BLaER1 treated with 17β-estradiol and CSF1 and Interleukin-3, amounts not matched to agents 10 nM and 100 nM (cell line): ENCODE data around the gene GPA33.

Source experiments
- H3K27ac ChIP-seq, 11 experiments: shearing (Covaris generic); formaldehyde crosslinking; 2 replicates each; pipeline ENCODE4 v1.8.1; 2022
- H3K27me3 ChIP-seq, 11 experiments: shearing (Covaris generic); formaldehyde crosslinking; 2 replicates each; pipeline ENCODE4 v1.8.1; 2022
- H3K36me3 ChIP-seq, 11 experiments: shearing (Covaris generic); formaldehyde crosslinking; 2 replicates each; pipeline ENCODE4 v1.8.1; 2022
- H3K4me1 ChIP-seq, 10 experiments: shearing (Covaris generic); formaldehyde crosslinking; 2 replicates each; pipeline ENCODE4 v1.8.1; 2022
- H3K4me2 ChIP-seq, 11 experiments: shearing (Covaris generic); formaldehyde crosslinking; 2 replicates each; pipeline ENCODE4 v1.8.1; 2022
- H3K4me3 ChIP-seq, 10 experiments: shearing (Covaris generic); formaldehyde crosslinking; 2 replicates each; pipeline ENCODE4 v1.8.1; 2022
- H3K9ac ChIP-seq, 11 experiments: shearing (Covaris generic); formaldehyde crosslinking; 2 replicates each; pipeline ENCODE4 v1.8.1; 2022
- H3K9me3 ChIP-seq, 11 experiments: shearing (Covaris generic); formaldehyde crosslinking; replicated peaks in 1 of 11; 2 replicates each; pipeline ENCODE4 v1.8.1; 2022
- H4K20me1 ChIP-seq, 11 experiments: shearing (Covaris generic); formaldehyde crosslinking; 2 replicates each; pipeline ENCODE4 v1.8.1; 2022
- Cebpa-rat ChIP-seq, 11 experiments: shearing (Covaris generic); IDR thresholded peaks; 2 replicates each; pipeline ENCODE4 v1.8.1; 2022

Gene GPA33

DNA sequence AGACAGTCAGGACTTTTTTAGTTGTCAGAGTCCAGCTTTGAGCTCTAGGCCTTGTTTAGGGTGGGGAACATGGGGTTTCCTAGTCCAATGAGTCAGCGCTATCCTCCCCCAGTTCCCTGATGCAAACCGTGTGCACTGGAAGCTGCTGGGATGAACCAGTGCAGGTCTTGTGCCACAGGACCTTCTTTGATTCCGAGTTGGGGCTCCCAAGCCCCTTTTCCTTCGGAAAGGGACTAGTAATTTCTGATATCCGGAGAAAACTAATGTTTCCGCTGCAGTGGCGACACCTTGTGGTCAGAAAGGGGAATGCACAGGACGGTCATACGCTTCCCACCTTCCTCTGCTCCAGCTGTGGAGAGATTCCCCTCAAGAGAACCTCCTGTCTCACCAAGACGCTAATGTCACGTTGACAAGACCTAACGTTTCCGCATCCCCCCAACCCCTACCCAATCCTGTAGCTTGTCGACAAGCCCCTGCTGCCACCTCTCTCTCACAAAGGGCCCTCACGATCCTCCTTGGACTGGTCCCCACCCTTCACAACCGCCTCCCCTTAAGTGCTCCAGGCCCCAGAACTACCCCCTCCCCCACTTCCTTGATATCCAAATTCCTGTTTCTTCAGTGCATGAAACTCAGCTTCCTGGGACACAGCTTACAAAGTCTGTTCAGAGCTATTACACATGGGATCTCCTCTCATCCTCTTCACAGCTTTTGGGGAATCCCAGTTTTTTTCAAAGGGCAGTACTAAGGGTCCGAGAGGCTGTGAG lies 30.9 kb downstream of the GPA33 start:
- Histone ChIP-seq H3K27me3 (no peaks in the 10 kb centered on the region), H3K4me3 (no peak overlapping the region), H3K36me3 (no peaks in the 10 kb centered on the region), H4K20me1 (no peaks in the 10 kb centered on the region; a peak in 1 of 22 replicates), H3K4me2 (peak overlapping the region; percentile 7 to 79 (median 47); a peak in 19 of 22 replicates), H3K27ac (peak overlapping the region in 9 of 11 experiments; percentile 11 to 64 (median 34); a peak in 16 of 22 replicates), H3K4me1 (peaks cover 0 to 17% (median 5%) of the 10 kb centered on the region in 10 experiments; a peak in 9 of 20 replicates), H3K9me3 (no peaks in the 10 kb centered on the region), H3K9ac (peak overlapping the region in 9 of 11 experiments; percentile 10 to 53 (median 32); a peak in 9 of 22 replicates)
- TF ChIP-seq Cebpa-rat (IDR thresholded peaks at IDR 0.05) = no peak

DNA sequence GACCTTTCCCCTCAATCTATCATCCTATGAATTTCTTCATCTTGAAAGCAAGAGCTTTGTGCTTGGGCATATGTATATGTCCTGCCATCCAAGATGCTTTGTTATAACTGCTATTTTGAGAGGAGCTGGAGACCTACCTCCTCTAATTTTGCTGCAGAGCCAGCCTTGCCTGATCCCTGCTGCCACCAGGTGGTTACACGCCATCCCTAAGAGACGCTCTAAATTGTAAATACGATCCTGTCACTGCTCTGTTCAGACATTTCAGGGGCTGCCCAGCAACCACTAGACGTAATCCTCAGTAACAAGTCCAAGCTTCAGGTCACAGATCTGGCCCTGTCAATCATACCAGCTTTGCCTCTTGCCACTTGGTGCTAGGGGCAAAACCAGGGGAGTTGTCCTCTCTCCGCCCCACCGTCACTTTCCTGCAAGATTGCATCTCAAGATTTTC lies 32.9 kb downstream of the GPA33 start:
- Histone ChIP-seq H3K9ac (no peak overlapping the region), H3K4me2 (no peak overlapping the region), H3K9me3 (no peaks in the 10 kb centered on the region), H3K36me3 (no peaks in the 10 kb centered on the region), H3K4me3 (no peak overlapping the region), H3K4me1 (peaks cover 0 to 18% (median 5%) of the 10 kb centered on the region in 10 experiments; a peak in 9 of 20 replicates), H4K20me1 (no peaks in the 10 kb centered on the region; a peak in 1 of 22 replicates), H3K27me3 (no peaks in the 10 kb centered on the region), H3K27ac (no peak overlapping the region)
- TF ChIP-seq Cebpa-rat (IDR thresholded peaks at IDR 0.05) = no peak

DNA sequence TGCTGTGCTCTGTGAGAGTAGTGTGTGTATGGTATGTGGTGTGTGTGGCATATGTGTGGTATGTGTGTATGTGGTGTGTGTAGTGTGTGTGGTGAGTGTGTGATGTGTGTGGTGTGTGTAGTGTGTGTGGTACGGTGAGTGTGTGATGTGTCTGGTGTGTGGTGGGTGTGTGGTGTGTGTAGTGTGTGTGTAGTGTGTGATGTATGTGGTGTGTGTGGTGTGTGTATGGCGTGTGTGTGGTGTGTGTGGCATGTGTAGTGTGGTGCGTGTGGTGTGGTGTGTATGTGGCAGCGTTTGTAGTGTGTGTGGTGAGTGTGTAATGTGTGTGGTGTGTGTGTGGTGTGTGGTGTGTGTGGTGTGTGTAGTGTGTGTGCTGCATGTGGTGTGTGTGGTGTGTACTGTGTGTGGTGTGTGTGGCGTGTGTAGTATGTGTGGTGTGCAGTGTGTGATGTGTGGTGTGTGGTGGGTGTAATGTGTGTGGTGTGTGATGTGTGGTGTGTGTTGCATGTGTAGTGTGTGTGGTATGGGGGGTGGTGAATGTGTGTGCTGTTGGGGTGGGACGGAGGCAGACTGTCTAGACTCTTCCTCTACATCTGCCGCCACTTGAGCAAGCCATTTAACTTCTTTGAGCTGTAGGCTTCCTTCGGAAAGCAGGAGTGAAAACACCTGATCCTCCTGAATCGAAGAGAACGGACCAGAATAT lies 33.5 kb downstream of the GPA33 start:
- no peak overlapping the region for H3K9ac ChIP-seq
- no peak overlapping the region for H3K4me2 ChIP-seq
- no peaks in the 10 kb centered on the region for H3K36me3 ChIP-seq
- no peaks in the 10 kb centered on the region; a peak in 1 of 22 replicates for H4K20me1 ChIP-seq
- H3K27me3 ChIP-seq = no peaks in the 10 kb centered on the region
- H3K9me3 ChIP-seq = no peaks in the 10 kb centered on the region
- H3K4me3 ChIP-seq = no peak overlapping the region
- peaks cover 0 to 18% (median 5%) of the 10 kb centered on the region in 10 experiments; a peak in 9 of 20 replicates for H3K4me1 ChIP-seq
- H3K27ac ChIP-seq = no peak overlapping the region
- no peak for TF ChIP-seq Cebpa-rat (IDR thresholded peaks at IDR 0.05)

DNA sequence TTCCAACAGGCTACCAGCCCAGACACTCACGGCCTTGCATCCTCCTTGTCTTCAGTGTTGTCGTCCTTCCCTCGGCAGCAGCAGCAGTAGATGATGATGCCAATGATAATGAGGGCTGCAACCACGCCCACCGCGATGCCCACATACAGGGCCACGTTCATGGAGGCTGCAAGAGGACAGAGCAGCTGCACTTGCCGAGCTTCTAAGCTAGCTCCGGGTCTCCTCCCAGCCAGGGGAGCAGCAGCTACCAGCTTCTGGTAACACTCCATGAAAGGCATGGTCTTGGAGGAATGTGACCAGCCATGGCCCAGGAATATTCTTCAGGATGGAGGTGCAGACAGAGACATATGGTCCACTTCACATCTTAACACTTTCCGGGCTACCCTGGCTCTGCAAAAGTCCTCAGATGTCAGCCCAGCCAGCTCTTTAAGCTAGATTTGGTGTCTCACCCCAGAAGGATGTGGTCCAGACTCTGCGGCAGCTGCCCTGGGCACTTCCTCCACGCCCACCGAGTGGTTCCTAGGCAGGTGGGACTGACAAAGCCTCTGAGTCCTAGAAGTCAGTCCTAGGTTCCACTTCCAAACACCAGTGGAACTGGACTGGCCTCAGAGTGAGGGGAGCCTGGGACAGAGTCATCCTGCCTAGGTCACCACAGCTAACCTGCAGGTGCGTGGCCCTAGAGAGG lies 35.1 kb downstream of the GPA33 start:
- no peak for TF ChIP-seq Cebpa-rat (IDR thresholded peaks at IDR 0.05)
- no peaks in the 10 kb centered on the region for H3K27me3 ChIP-seq
- peaks cover 0 to 18% (median 5%) of the 10 kb centered on the region in 10 experiments; a peak in 9 of 20 replicates for H3K4me1 ChIP-seq
- H4K20me1 ChIP-seq = no peaks in the 10 kb centered on the region; a peak in 1 of 22 replicates
- H3K27ac ChIP-seq = no peak overlapping the region
- no peak overlapping the region for H3K9ac ChIP-seq
- no peaks in the 10 kb centered on the region for H3K9me3 ChIP-seq
- no peak overlapping the region for H3K4me3 ChIP-seq
- H3K36me3 ChIP-seq = no peaks in the 10 kb centered on the region
- peak overlapping the region in 2 of 11 experiments; percentile 15; a peak in 1 of 22 replicates for H3K4me2 ChIP-seq

DNA sequence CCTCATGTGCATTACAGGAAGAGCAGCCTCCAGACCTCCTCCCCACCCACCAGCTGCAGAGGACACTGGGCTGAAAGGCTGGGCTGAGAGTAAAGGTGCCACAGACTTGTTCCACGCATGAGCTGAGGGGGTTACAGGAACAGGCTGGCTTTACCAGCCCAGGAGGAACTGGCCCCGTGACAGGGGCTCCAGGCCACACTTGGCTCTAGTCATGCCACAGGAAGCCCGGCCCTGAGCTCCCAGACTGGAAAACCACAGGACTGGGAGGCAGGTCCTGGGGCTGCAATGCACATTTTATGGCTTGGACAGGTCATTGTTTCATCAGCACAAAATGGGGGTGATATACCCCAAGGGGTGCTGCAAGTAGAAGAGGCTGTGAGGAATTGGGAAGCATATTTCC lies 35.6 kb downstream of the GPA33 start:
- Histone ChIP-seq H3K27me3 (no peaks in the 10 kb centered on the region), H3K4me2 (peak overlapping the region in 2 of 11 experiments; percentile 15; a peak in 2 of 22 replicates), H3K36me3 (no peaks in the 10 kb centered on the region), H4K20me1 (no peaks in the 10 kb centered on the region; a peak in 1 of 22 replicates), H3K27ac (no peak overlapping the region), H3K4me1 (peaks cover 0 to 16% (median 5%) of the 10 kb centered on the region in 10 experiments; a peak in 9 of 20 replicates), H3K9ac (no peak overlapping the region), H3K9me3 (no peaks in the 10 kb centered on the region), H3K4me3 (no peak overlapping the region)
- no peak for TF ChIP-seq Cebpa-rat (IDR thresholded peaks at IDR 0.05)

DNA sequence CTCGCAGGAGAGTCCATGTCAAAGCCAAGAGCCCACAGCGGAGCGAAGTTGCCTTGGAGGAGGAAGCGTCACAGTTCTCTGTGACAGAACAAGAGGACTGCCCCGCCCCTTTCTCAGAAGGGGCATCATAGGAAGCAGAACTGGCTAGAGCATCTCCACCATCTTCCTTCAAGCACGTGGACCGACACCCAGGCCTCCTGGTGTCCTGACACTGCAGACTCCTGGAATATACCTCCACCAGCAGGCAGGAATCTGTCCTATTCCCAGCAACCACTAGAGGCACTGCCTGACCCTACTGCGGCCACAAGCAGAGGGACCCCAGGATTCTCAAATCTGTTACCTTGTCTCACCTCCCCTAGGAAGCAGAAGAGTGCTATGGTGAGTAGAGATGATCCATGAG lies 37.8 kb downstream of the GPA33 start:
- H3K36me3 ChIP-seq = no peaks in the 10 kb centered on the region
- TF ChIP-seq Cebpa-rat (IDR thresholded peaks at IDR 0.05) = no peak
- no peaks in the 10 kb centered on the region for H3K9me3 ChIP-seq
- 0 out of 20 replicates have a peak, but pooled peaks cover 0 to 7% (median 0%) of the 10 kb centered on the region in 10 experiments for H3K4me1 ChIP-seq
- H3K27ac ChIP-seq = no peak overlapping the region
- H3K4me3 ChIP-seq = no peak overlapping the region
- no peak overlapping the region for H3K4me2 ChIP-seq
- H3K9ac ChIP-seq = no peak overlapping the region
- H4K20me1 ChIP-seq = no peaks in the 10 kb centered on the region; a peak in 1 of 22 replicates
- H3K27me3 ChIP-seq = no peaks in the 10 kb centered on the region

DNA sequence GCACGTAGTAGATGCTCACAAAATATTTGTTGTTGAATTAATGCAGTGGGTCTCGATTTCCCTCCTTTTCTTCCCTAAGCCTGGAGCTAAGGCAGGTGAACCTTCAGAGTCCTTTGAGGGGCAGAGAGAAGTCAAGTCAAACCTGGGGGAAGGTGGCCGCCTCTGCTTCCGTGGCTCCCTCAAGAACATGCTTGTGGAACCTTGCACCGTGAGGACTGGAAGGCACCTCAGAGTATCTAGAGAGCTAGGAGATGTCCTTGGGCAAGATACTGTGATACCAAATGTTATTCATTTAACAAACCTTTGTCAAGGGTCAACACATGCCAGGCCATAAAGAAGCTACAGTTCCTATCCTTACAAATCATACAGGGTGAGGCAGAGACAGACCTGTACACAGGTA lies 38.3 kb downstream of the GPA33 start:
- no peak for TF ChIP-seq Cebpa-rat (IDR thresholded peaks at IDR 0.05)
- H3K4me3 ChIP-seq = no peak overlapping the region
- no peaks in the 10 kb centered on the region for H3K9me3 ChIP-seq
- H3K4me1 ChIP-seq = 0 out of 20 replicates have a peak, but pooled peaks cover 0 to 7% (median 0%) of the 10 kb centered on the region in 10 experiments
- no peaks in the 10 kb centered on the region for H3K36me3 ChIP-seq
- H3K27me3 ChIP-seq = no peaks in the 10 kb centered on the region
- H4K20me1 ChIP-seq = no peaks in the 10 kb centered on the region; a peak in 1 of 22 replicates
- H3K9ac ChIP-seq = no peak overlapping the region
- no peak overlapping the region for H3K4me2 ChIP-seq
- H3K27ac ChIP-seq = no peak overlapping the region

DNA sequence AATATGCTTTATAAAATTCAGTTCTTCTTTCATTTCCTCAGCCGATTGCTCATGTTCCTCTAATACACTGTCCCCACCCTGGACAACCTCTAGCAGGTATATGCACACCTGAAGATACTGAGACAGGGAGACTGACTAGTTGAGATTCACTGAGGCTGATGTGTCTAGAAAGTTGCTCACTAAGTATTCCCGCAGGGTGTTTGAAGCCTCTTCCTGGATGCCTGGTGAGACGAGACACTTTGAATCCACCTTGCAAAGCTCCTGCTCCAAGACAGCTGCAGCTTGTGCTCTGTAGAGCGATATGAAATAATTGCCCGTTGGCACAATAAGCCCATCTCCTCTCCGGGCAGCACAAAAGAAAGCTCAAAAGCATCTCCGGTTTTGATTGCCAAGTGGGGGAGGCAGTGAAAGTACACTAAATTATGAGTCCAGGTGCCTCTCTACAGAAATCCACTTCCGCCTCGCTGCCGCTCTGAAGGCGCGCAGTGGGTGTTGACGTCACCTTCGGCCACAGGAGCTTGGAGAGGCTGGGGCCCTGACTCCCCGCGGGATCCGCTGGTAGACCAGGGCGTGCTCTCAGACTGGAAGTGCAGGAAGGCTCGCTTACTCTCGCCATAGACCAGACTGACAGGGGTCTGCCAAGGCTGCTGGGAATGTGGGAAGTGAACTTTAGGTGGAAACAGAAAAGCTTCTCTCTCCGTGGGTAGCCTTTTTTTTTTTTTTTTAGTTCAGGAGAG lies 46.3 kb downstream of the GPA33 start:
- no peak overlapping the region for H3K9ac ChIP-seq
- no peaks in the 10 kb centered on the region for H3K4me1 ChIP-seq
- no peaks in the 10 kb centered on the region for H3K27me3 ChIP-seq
- H4K20me1 ChIP-seq = no peaks in the 10 kb centered on the region
- no peak overlapping the region for H3K4me2 ChIP-seq
- H3K9me3 ChIP-seq = no peaks in the 10 kb centered on the region
- H3K27ac ChIP-seq = no peak overlapping the region
- no peak for TF ChIP-seq Cebpa-rat (IDR thresholded peaks at IDR 0.05)
- no peak overlapping the region for H3K4me3 ChIP-seq
- H3K36me3 ChIP-seq = no peaks in the 10 kb centered on the region
